C4-2B (cell line): ENCODE measurements around the gene PRX.

ENCODE experiments used
- CTCF ChIP-seq: fragments of 450-650 bp; conservative IDR thresholded peaks from 2 replicates; pipeline ENCODE4 v1.5.1; 2017; ENCODE audit warnings: mild to moderate bottlenecking
- ZFX ChIP-seq: fragments of 450-650 bp; IDR thresholded peaks from 2 replicates; pipeline ENCODE4 v1.6.1; 2017

GRCh38 chr19:40418040-40418439 lies 4.9 kb upstream of the PRX start:
- TF ChIP-seq CTCF (no peak), ZFX (no peak)
